ENCODE data around the gene SMPD4. TPM values are rescaled to one million over a fixed set of nuclear protein-coding genes. Genes with fewer than 3 reads are reported as not detected.

SMPD4 gene
- total and polyA plus RNA-seq, 2 of the 8 experiments (the other 6 are each of a cell fraction or from before 2014, with no cell fraction given) = 102 to 106 TPM

- TF ChIP-seq KDM4A (IDR thresholded peaks at IDR 0.05; ENCODE audit: low read depth, low read length, severe bottlenecking) = no peak
- TF ChIP-seq SRF (IDR thresholded peaks at IDR 0.05; ENCODE audit: low read depth, low read length) = no peak
- no peak for TF ChIP-seq FOSL1 (IDR thresholded peaks at IDR 0.05; ENCODE audit: insufficient read depth, low read depth, low read length)
- TF ChIP-seq ZNF274 (IDR thresholded peaks at IDR 0.05; ENCODE audit: borderline replicate concordance, extremely low read depth, low read length) = no peak
- TF ChIP-seq JUND (IDR thresholded peaks at IDR 0.05; ENCODE audit: low read length) = no peak
- TF ChIP-seq CTCF (IDR thresholded peaks at IDR 0.05; ENCODE audit: control extremely low read depth in 1 of 3, insufficient read depth in 1 of 3, low read depth in 1 of 3, low read length in 3 of 3) = no peak
Observed at GRCh38 chr2:130185436-130185835, 4.0 kb upstream of the SMPD4 start (continued).
